ENCODE measurements around the gene BAIAP2L1. TPM values are rescaled to one million over a fixed set of nuclear protein-coding genes. Genes with fewer than 3 reads are reported as not detected.

The BAIAP2L1 gene
- total and polyA plus RNA-seq, 7 donors = 0.80 to 3.0 (median 1.2) TPM

GRCh38 chr7:98252425-98253054, 148.3 kb downstream of the BAIAP2L1 start:
- intact Hi-C loops (cut with DNase I) = loop anchor here in 1 of 2 donors (2.0 kb wide), 1 partner anchor 28 kb away; the partner anchor contains the start of gene BRI3
- peak; percentile 39 to 59 (median 45) for ATAC-seq
- TF ChIP-seq, protein P1, sequence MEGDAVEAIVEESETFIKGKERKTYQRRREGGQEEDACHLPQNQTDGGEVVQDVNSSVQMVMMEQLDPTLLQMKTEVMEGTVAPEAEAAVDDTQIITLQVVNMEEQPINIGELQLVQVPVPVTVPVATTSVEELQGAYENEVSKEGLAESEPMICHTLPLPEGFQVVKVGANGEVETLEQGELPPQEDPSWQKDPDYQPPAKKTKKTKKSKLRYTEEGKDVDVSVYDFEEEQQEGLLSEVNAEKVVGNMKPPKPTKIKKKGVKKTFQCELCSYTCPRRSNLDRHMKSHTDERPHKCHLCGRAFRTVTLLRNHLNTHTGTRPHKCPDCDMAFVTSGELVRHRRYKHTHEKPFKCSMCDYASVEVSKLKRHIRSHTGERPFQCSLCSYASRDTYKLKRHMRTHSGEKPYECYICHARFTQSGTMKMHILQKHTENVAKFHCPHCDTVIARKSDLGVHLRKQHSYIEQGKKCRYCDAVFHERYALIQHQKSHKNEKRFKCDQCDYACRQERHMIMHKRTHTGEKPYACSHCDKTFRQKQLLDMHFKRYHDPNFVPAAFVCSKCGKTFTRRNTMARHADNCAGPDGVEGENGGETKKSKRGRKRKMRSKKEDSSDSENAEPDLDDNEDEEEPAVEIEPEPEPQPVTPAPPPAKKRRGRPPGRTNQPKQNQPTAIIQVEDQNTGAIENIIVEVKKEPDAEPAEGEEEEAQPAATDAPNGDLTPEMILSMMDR (IDR thresholded peaks at IDR 0.05) = no peak

GRCh38 chr7:98251601-98252424, 149.1 kb downstream of the BAIAP2L1 start, which contains the start of gene TECPR1:
Gene TECPR1, minus strand, starts transcription at chr7:98252232. Its CDS starts 6,086 bp downstream, at chr7:98246146.
- Histone ChIP-seq H3K4me1 (peaks cover 17% of the 10 kb centered on the region), H3K27me3 (ENCODE audit: insufficient read depth in 3 of 3, low read length in 2 of 3) (no peaks in the 10 kb centered on the region), H3K27ac (peak within 1 kb of the TSS; percentile 84), H3K36me3 (ENCODE audit: insufficient read depth in 1 of 2, low read depth in 1 of 2) (peaks cover 0 to 19% of the 10 kb centered on the region in 2 donors), H3K9me3 (no peaks in the 10 kb centered on the region), H3K4me3 (peak within 1 kb of the TSS; percentile 84)
- intact Hi-C loops (cut with DNase I) = loop anchor here in 1 of 2 donors (1.0 to 2.0 kb wide), 2 partner anchors 29 to 32 kb away; partner anchors contain the start of gene BRI3
- DNase-seq = peak; percentile 97 to 98
- peak; percentile 99 to 100 (median 100) for ATAC-seq
- WGBS, 3 donors = 0 to 1% (median 0%) methylated on average over 43 to 69 of the region's 69 CpGs
- TF ChIP-seq, protein P1 (IDR thresholded peaks at IDR 0.05) = no peak

More at GRCh38 chr7:98252425-98253054, 148.3 kb downstream of the BAIAP2L1 start:
- no peak for DNase-seq
- Histone ChIP-seq H3K36me3 (ENCODE audit: insufficient read depth in 1 of 2, low read depth in 1 of 2) (peaks cover 0 to 22% of the 10 kb centered on the region in 2 donors), H3K27me3 (ENCODE audit: insufficient read depth in 3 of 3, low read length in 2 of 3) (no peaks in the 10 kb centered on the region), H3K4me1 (peaks cover 17% of the 10 kb centered on the region), H3K27ac (peak overlapping the region; percentile 84), H3K9me3 (no peaks in the 10 kb centered on the region), H3K4me3 (peak overlapping the region; percentile 84)
- 21 to 26% (median 21%) methylated on average over 25 to 32 of the region's 32 CpGs for WGBS, 3 donors

- peak overlapping the region; percentile 84 for H3K27ac ChIP-seq
- intact Hi-C loops (cut with DNase I) = loop anchor here in 1 of 2 donors (1.0 kb wide), 1 partner anchor 33 kb away; no protein-coding TSS in a partner anchor
- DNase-seq (no peak), ATAC-seq (no peak)
- TF ChIP-seq, protein P1 (IDR thresholded peaks at IDR 0.05) = no peak
- H3K27me3 ChIP-seq (ENCODE audit: insufficient read depth in 3 of 3, low read length in 2 of 3) = no peaks in the 10 kb centered on the region
- peaks cover 0 to 16% of the 10 kb centered on the region in 2 donors for H3K36me3 ChIP-seq (ENCODE audit: insufficient read depth in 1 of 2, low read depth in 1 of 2)
- H3K4me3 ChIP-seq = peak overlapping the region; percentile 84
- H3K4me1 ChIP-seq = peaks cover 17% of the 10 kb centered on the region
- WGBS, 3 donors = 34 to 51% (median 42%) methylated on average over 9 of the region's 9 CpGs
- no peaks in the 10 kb centered on the region for H3K9me3 ChIP-seq
These were observed 149.7 kb downstream of the BAIAP2L1 start for GRCh38 chr7:98251231-98251600.

GRCh38 chr7:98250789-98251188, 150.1 kb downstream of the BAIAP2L1 start:
- WGBS, 3 donors = 61 to 65% (median 63%) methylated on average over 3 of the region's 3 CpGs
- DNase-seq (no peak), ATAC-seq (no peak)
- Histone ChIP-seq H3K4me1 (peaks cover 17% of the 10 kb centered on the region), H3K27me3 (ENCODE audit: insufficient read depth in 3 of 3, low read length in 2 of 3) (no peaks in the 10 kb centered on the region), H3K36me3 (ENCODE audit: insufficient read depth in 1 of 2, low read depth in 1 of 2) (peaks cover 0 to 16% of the 10 kb centered on the region in 2 donors), H3K4me3 (peak overlapping the region; percentile 84), H3K9me3 (no peaks in the 10 kb centered on the region), H3K27ac (peak overlapping the region; percentile 84)
- TF ChIP-seq, protein P1 (IDR thresholded peaks at IDR 0.05) = no peak
- intact Hi-C loops (cut with DNase I) = loop anchor here in 1 of 2 donors (1.0 kb wide), 1 partner anchor 34 kb away; no protein-coding TSS in a partner anchor

Data from psoas muscle (tissue), 8 donors.